Activated naive CD8-positive, alpha-beta T cell treated with anti-CD3 and anti-CD28 coated beads, Interleukin-2, amount 10 ng/mL, durations not matched to agents 7 days and 5 days (primary cell): ENCODE measurements around the gene BANF1. TPM values are rescaled to one million over a fixed set of nuclear protein-coding genes. Genes with fewer than 3 reads are reported as not detected.

Source experiments
- total RNA-seq, 2 experiments: library from RNA; stranded (reverse); gene quantifications; one replicate each; pipeline ENCODE4 v1.2.3, GENCODE V29; 2021

BANF1 gene
- total RNA-seq, 2 experiments from 2014 or later, result 183 to 187 TPM

Other genes starting within 250 kb of the BANF1 start
- gene AP5B1, start 221.5 kb upstream of the BANF1 start, total RNA-seq, result 10 to 100 TPM; 27.9 to 29.0 TPM
- under 1 TPM; 0.14 to 0.17 TPM for gene OVOL1, start 215.4 kb upstream of the BANF1 start, total RNA-seq
- gene SNX32, start 168.5 kb upstream of the BANF1 start, total RNA-seq, result 1 to 10 TPM; 2.6 to 3.6 TPM
- gene CFL1, start 144.3 kb upstream of the BANF1 start, total RNA-seq, result 1,000 to 10,000 TPM; 1,357 to 1,424 TPM
- gene MUS81, start 142.1 kb upstream of the BANF1 start, total RNA-seq, result 100 to 1,000 TPM; 102 to 110 TPM
- 10 to 100 TPM; 15.3 to 20.0 TPM for gene EFEMP2, start 129.7 kb upstream of the BANF1 start, total RNA-seq
- 100 to 1,000 TPM; 161 to 175 TPM for gene CTSW, start 122.7 kb upstream of the BANF1 start, total RNA-seq
- 10 to 100 TPM; 78.2 to 82.9 TPM for gene FIBP, start 114.0 kb upstream of the BANF1 start, total RNA-seq
- gene CCDC85B, start 111.8 kb upstream of the BANF1 start, total RNA-seq, result 10 to 100 TPM; 59.8 to 66.3 TPM
- gene FOSL1, start 102.1 kb upstream of the BANF1 start, total RNA-seq, result 1 to 10 TPM; 1.9 to 2.0 TPM
- 10 to 100 TPM; 39.8 to 42.8 TPM for gene C11orf68, start 83.4 kb upstream of the BANF1 start, total RNA-seq
- gene DRAP1, start 83.1 kb upstream of the BANF1 start, total RNA-seq, result 100 to 1,000 TPM; 225 to 259 TPM
- gene TSGA10IP, start 57.0 kb upstream of the BANF1 start, total RNA-seq, result not detected
- gene SART1, start 40.8 kb upstream of the BANF1 start, total RNA-seq, result 10 to 100 TPM; 79.3 to 83.5 TPM
- 10 to 100 TPM; 53.4 to 57.5 TPM for gene EIF1AD, start 346 bp upstream of the BANF1 start, total RNA-seq
- gene CST6, start 9.5 kb downstream of the BANF1 start, total RNA-seq, result not detected
- gene CATSPER1, start 24.0 kb downstream of the BANF1 start, total RNA-seq, result not detected
- under 1 TPM; 0.14 to 0.44 TPM for gene GAL3ST3, start 46.7 kb downstream of the BANF1 start, total RNA-seq
- gene SF3B2, start 49.9 kb downstream of the BANF1 start, total RNA-seq, result 100 to 1,000 TPM; 231 to 246 TPM
- gene PACS1, start 67.8 kb downstream of the BANF1 start, total RNA-seq, result 100 to 1,000 TPM; 138 to 162 TPM